Measurements from ENCODE around the gene ANGEL2. TPM values are rescaled to one million over a fixed set of nuclear protein-coding genes. Genes with fewer than 3 reads are reported as not detected.
A peak's percentile ranks its signal among the peaks of the same experiment; 100 is the strongest.

Gene ANGEL2
- total RNA-seq, 2 donors from 2014 or later, result 55.8 to 60.4 TPM

DNA sequence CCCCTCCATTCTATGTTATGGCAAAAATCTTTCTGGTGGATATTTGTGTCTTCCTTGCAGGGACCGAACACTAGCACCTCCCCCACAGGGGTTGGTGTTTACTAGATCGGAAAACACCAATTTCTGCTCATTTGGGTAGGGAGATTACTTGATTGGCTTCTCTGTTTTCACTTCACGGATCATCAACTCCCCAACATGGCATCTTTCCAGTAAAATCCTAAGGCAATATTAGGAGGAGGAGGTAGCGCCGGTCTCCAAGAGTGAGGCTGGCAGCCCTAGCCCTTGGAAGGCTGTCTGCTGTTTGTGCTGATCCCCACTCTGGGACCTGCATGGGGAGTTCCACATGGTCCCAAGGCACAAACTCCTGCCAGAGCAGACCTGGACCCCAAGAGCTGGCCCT lies 53.2 kb downstream of the ANGEL2 start:
- Mint-ChIP-seq H3K27me3 (ENCODE audit: insufficient read depth) (no peaks in the 10 kb centered on the region), H3K36me3 (ENCODE audit: low read depth) (peaks cover 45% of the 10 kb centered on the region), H3K9me3 (no peaks in the 10 kb centered on the region), H3K4me3 (no peak overlapping the region), H3K27ac (no peak overlapping the region), H3K4me1 (no peaks in the 10 kb centered on the region)
- peaks cover 22% of the 10 kb centered on the region for H3K36me3 ChIP-seq (ENCODE audit: control insufficient read depth, insufficient read depth, low read length)
- DNase-seq, result no peak
- no peak overlapping the region for H3K27ac ChIP-seq (ENCODE audit: low read depth, low read length)
- 97 to 100% methylated on average over 3 to 5 of the region's 5 CpGs for WGBS, 2 experiments (ENCODE audit: insufficient coverage in 1 of 2, insufficient read length in 1 of 2)
- no peaks in the 10 kb centered on the region for H3K9me3 ChIP-seq (ENCODE audit: control insufficient read depth, low read length)
- H3K27me3 ChIP-seq (ENCODE audit: control insufficient read depth, insufficient read depth, low read length, poor library complexity, severe bottlenecking), result no peaks in the 10 kb centered on the region
- H3K9ac ChIP-seq (ENCODE audit: extremely low read depth, low read length, poor library complexity, severe bottlenecking), result no peak overlapping the region
- H3K4me1 ChIP-seq (ENCODE audit: control insufficient read depth, insufficient read depth, low read length), result no peaks in the 10 kb centered on the region
- no peak overlapping the region for H3K4me3 ChIP-seq (ENCODE audit: low read length)
- TF ChIP-seq, protein P1, sequence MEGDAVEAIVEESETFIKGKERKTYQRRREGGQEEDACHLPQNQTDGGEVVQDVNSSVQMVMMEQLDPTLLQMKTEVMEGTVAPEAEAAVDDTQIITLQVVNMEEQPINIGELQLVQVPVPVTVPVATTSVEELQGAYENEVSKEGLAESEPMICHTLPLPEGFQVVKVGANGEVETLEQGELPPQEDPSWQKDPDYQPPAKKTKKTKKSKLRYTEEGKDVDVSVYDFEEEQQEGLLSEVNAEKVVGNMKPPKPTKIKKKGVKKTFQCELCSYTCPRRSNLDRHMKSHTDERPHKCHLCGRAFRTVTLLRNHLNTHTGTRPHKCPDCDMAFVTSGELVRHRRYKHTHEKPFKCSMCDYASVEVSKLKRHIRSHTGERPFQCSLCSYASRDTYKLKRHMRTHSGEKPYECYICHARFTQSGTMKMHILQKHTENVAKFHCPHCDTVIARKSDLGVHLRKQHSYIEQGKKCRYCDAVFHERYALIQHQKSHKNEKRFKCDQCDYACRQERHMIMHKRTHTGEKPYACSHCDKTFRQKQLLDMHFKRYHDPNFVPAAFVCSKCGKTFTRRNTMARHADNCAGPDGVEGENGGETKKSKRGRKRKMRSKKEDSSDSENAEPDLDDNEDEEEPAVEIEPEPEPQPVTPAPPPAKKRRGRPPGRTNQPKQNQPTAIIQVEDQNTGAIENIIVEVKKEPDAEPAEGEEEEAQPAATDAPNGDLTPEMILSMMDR (conservative IDR thresholded peaks at IDR 0.05), result no peak

DNA sequence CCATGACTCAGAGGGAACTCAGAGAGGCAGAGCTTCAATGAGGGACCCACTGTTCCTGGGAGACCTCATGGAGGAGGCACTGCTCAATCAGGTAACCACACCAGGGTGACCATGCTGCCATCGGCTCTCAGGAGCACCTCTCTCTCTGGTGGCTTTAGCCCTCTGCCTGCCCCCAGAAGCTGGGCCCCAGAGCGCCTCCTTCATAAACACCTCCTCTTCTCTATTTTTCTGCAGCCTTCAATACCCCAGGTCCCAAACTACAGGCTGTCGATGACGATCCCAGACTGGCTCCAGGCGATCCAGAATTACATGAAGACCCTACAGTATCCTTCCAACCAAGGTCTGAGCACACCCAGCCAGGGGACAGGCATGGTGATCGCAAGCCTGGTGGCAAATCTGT lies 54.7 kb downstream of the ANGEL2 start:
- H3K4me1 ChIP-seq (ENCODE audit: control insufficient read depth, insufficient read depth, low read length), result no peaks in the 10 kb centered on the region
- H3K4me1 Mint-ChIP-seq, result no peaks in the 10 kb centered on the region
- no peaks in the 10 kb centered on the region for H3K9me3 Mint-ChIP-seq
- TF ChIP-seq, protein P1 (conservative IDR thresholded peaks at IDR 0.05), result no peak
- peaks cover 24% of the 10 kb centered on the region for H3K36me3 ChIP-seq (ENCODE audit: control insufficient read depth, insufficient read depth, low read length)
- H3K27me3 Mint-ChIP-seq (ENCODE audit: insufficient read depth), result no peaks in the 10 kb centered on the region
- no peak overlapping the region for H3K4me3 ChIP-seq (ENCODE audit: low read length)
- no peak overlapping the region for H3K4me3 Mint-ChIP-seq
- no peak overlapping the region for H3K27ac ChIP-seq (ENCODE audit: low read depth, low read length)
- 96 to 100% methylated on average over 3 to 6 of the region's 6 CpGs for WGBS, 2 experiments (ENCODE audit: insufficient coverage in 1 of 2, insufficient read length in 1 of 2)
- no peak overlapping the region for H3K9ac ChIP-seq (ENCODE audit: extremely low read depth, low read length, poor library complexity, severe bottlenecking)
- DNase-seq, result no peak
- H3K9me3 ChIP-seq (ENCODE audit: control insufficient read depth, low read length), result no peaks in the 10 kb centered on the region
- peaks cover 48% of the 10 kb centered on the region for H3K36me3 Mint-ChIP-seq (ENCODE audit: low read depth)
- no peaks in the 10 kb centered on the region for H3K27me3 ChIP-seq (ENCODE audit: control insufficient read depth, insufficient read depth, low read length, poor library complexity, severe bottlenecking)
- peak overlapping the region; percentile 57 for H3K27ac Mint-ChIP-seq

- H3K27ac ChIP-seq (ENCODE audit: low read depth, low read length), result no peak overlapping the region
- Mint-ChIP-seq H3K36me3 (ENCODE audit: low read depth) (peaks cover 49% of the 10 kb centered on the region), H3K27me3 (ENCODE audit: insufficient read depth) (no peaks in the 10 kb centered on the region), H3K9me3 (no peaks in the 10 kb centered on the region), H3K4me3 (no peak overlapping the region), H3K27ac (peak overlapping the region; percentile 8), H3K4me1 (no peaks in the 10 kb centered on the region)
- H3K9me3 ChIP-seq (ENCODE audit: control insufficient read depth, low read length), result no peaks in the 10 kb centered on the region
- H3K36me3 ChIP-seq (ENCODE audit: control insufficient read depth, insufficient read depth, low read length), result peaks cover 24% of the 10 kb centered on the region
- TF ChIP-seq, protein P1 (conservative IDR thresholded peaks at IDR 0.05), result no peak
- H3K9ac ChIP-seq (ENCODE audit: extremely low read depth, low read length, poor library complexity, severe bottlenecking), result no peak overlapping the region
- H3K4me1 ChIP-seq (ENCODE audit: control insufficient read depth, insufficient read depth, low read length), result no peaks in the 10 kb centered on the region
- H3K4me3 ChIP-seq (ENCODE audit: low read length), result no peak overlapping the region
- WGBS, 2 experiments (ENCODE audit: insufficient coverage in 1 of 2, insufficient read length in 1 of 2), result 94 to 97% methylated on average over 14 to 17 of the region's 18 CpGs
- H3K27me3 ChIP-seq (ENCODE audit: control insufficient read depth, insufficient read depth, low read length, poor library complexity, severe bottlenecking), result no peaks in the 10 kb centered on the region
- DNase-seq, result no peak
Observed at GRCh38 chr1:212959266-212960220, 56.1 kb downstream of the ANGEL2 start.

Measured in endodermal cell (in vitro differentiated cells).